GM12878 (cell line): ENCODE measurements around the gene TRDN. TPM values are rescaled to one million over a fixed set of nuclear protein-coding genes. Genes with fewer than 3 reads are reported as not detected.

ENCODE experiments used
- ATAC-seq: fragments of 200-7000 bp; cut with Tn5 transposase; 3 replicates; pipeline ENCODE4 v1.9.1; 2020; ENCODE audit warnings: mild to moderate bottlenecking, moderate library complexity
- BruUV-seq: library from RNA; stranded (reverse); fragments of 400-500 nt; replicated peaks from 2 replicates; lab custom pipeline; 2021; lab: Mats Ljungman, UMichigan
- CTCF ChIA-PET: fragments of 300-600 bp; sonication (Branson Sonifier 250); formaldehyde crosslinking; extraction: SDS; loops from one replicate; lab custom pipeline; 2021; ENCODE audit warnings: inconsistent platforms; lab: Yijun Ruan, JAX
- POLR2A ChIA-PET: fragments of 350-600 bp; formaldehyde crosslinking; extraction: SDS; loops from one replicate; lab custom pipeline; 2021; ENCODE audit warnings: inconsistent platforms; lab: Charles Lee
- RAD21 ChIA-PET: fragments of 300-600 bp; sonication (Branson Sonifier 250); formaldehyde crosslinking; loops from one replicate; lab custom pipeline; 2023; ENCODE audit warnings: antibody characterized with exemption; ENCODE audit not compliant: unreplicated experiment; lab: Charles Lee
- SMC1A ChIA-PET: fragments of 300-600 bp; sonication (Branson Sonifier 250); formaldehyde crosslinking; loops from one replicate; lab custom pipeline; 2023; ENCODE audit not compliant: unreplicated experiment, uncharacterized antibody; lab: Charles Lee
- DNase-seq: peaks from one replicate; pipeline ENCODE4 v3.0.0-alpha.2; 2011; ENCODE audit warnings: low read depth, low spot score
- FAIRE-seq: peaks from 3 replicates; lab custom pipeline; 2011; peaks lifted over from hg19 to GRCh38; lab: Jason Lieb, UNC
- H2AFZ ChIP-seq: 2 replicates; pipeline ENCODE4 v1.6.0; 2011; ENCODE audit warnings: low read depth, low read length, control low read depth; ENCODE audit not compliant: control insufficient read depth
- H3K27ac ChIP-seq: 2 replicates; pipeline ENCODE4 v1.5.1; 2011; ENCODE audit warnings: control low read depth; ENCODE audit not compliant: control insufficient read depth, insufficient read depth
- H3K27me3 ChIP-seq, 2 experiments: replicated peaks in 1 of 2; 2 replicates each; pipeline versions ENCODE4 v1.6.0 to v1.6.1; 2011; ENCODE audit warnings: low read length in 1 of 2; ENCODE audit not compliant: control insufficient read depth in 2 of 2, insufficient read depth in 2 of 2
- H3K36me3 ChIP-seq, 2 experiments: 2 replicates each; pipeline ENCODE4 v1.5.1; 2011; ENCODE audit warnings: low read length in 1 of 2; ENCODE audit not compliant: control insufficient read depth in 2 of 2, insufficient read depth in 2 of 2
- H3K4me1 ChIP-seq: 2 replicates; pipeline ENCODE4 v1.6.1; 2011; ENCODE audit warnings: mild to moderate bottlenecking, low read length, moderate library complexity, mixed read lengths; ENCODE audit not compliant: control insufficient read depth, insufficient read depth
- H3K4me2 ChIP-seq: 2 replicates; pipeline ENCODE4 v1.6.0; 2011; ENCODE audit warnings: control low read depth; ENCODE audit not compliant: control insufficient read depth, insufficient read depth
- H3K4me3 ChIP-seq: fragments of 200-600 bp; sonication (generic); 2 replicates; pipeline ENCODE4 v1.5.1; 2016
- H3K79me2 ChIP-seq: 2 replicates; pipeline ENCODE4 v1.6.0; 2011; ENCODE audit warnings: low read length; ENCODE audit not compliant: control insufficient read depth, insufficient read depth
- H3K9ac ChIP-seq: 2 replicates; pipeline ENCODE4 v1.8.0; 2011; ENCODE audit warnings: low read length, control low read depth, mixed read lengths; ENCODE audit not compliant: control insufficient read depth, insufficient read depth
- H3K9me3 ChIP-seq: replicated peaks from 3 replicates; pipeline ENCODE4 v1.5.1; 2011; ENCODE audit warnings: mild to moderate bottlenecking, low read length; ENCODE audit not compliant: control insufficient read depth, insufficient read depth
- H4K20me1 ChIP-seq: 2 replicates; pipeline ENCODE4 v1.6.0; 2011; ENCODE audit not compliant: control insufficient read depth, insufficient read depth
- ATF7 ChIP-seq: fragments of 450-650 bp; IDR thresholded peaks from 2 replicates; pipeline ENCODE4 v1.6.1; 2016; ENCODE audit warnings: low read depth, mild to moderate bottlenecking
- BHLHE40 ChIP-seq, 2 experiments: fragments of 450-650 bp in 1 of 2; IDR thresholded peaks; 2 replicates each; pipeline ENCODE4 v1.6.1; 2011 to 2017; ENCODE audit warnings: low read depth in 2 of 2, borderline replicate concordance in 1 of 2, improper control_type of control experiment in 1 of 2, low read length in 1 of 2, mild to moderate bottlenecking in 1 of 2
- BRCA1 ChIP-seq: IDR thresholded peaks from 2 replicates; pipeline ENCODE4 v1.6.1; 2011; ENCODE audit warnings: low read depth, low read length, improper control_type of control experiment
- MXI1 ChIP-seq: fragments of 150-350 bp; IDR thresholded peaks from 2 replicates; pipeline ENCODE4 v1.6.1; 2011; ENCODE audit warnings: low read depth, mild to moderate bottlenecking, inconsistent platforms, low read length, improper control_type of control experiment
- NFIC ChIP-seq: IDR thresholded peaks from 2 replicates; pipeline ENCODE4 v1.6.1; 2012; ENCODE audit warnings: low read depth, mild to moderate bottlenecking, inconsistent platforms, low read length, moderate library complexity
- RAD51 ChIP-seq: fragments of 450-650 bp; IDR thresholded peaks from 2 replicates; pipeline ENCODE4 v1.6.1; 2016; ENCODE audit warnings: moderate library complexity, mild to moderate bottlenecking, inconsistent platforms
- YBX1 ChIP-seq: fragments of 450-650 bp; IDR thresholded peaks from 2 replicates; pipeline ENCODE4 v1.6.1; 2016; ENCODE audit warnings: antibody characterized with exemption
- WGBS: methylation state at CpG from one replicate; pipeline ENCODE4 v1.1.6; 2016; ENCODE audit warnings: low lambda C conversion rate; ENCODE audit not compliant: insufficient replicate concordance, insufficient coverage; ENCODE audit errors: missing lambda C conversion rate; 5-methylcytosine and 5-hydroxymethylcytosine counted together
- in situ Hi-C: fragments of 300-500 bp; cut with MboI; formaldehyde crosslinking; loops from 9 replicates; pipeline ENCODE4 v1.14.3; 2018; ENCODE audit warnings: mixed read lengths
- intact Hi-C: fragments of 100-400 bp; cut with micrococcal nuclease; formaldehyde crosslinking; loops from one replicate; pipeline ENCODE4 v1.14.2; 2022; ENCODE audit not compliant: unreplicated experiment
- polyA plus RNA-seq, 11 experiments: library from polyadenylated mRNA; depleted of rRNA in 4 of 11; unstranded in 6 of 11; stranded (reverse) in 5 of 11; fragments of >200 nt; fragmentation: Nextera tagmentation in 4 of 11; fragmentation: Illumina TruSeq in 1 of 11; extraction: Ambion mirVana in 4 of 11; extraction: Trizol in 1 of 11; gene quantifications; 1 replicate in 1 of 11; 2 replicates in 10 of 11; pipeline versions ENCODE4 v1.2.1 to v1.2.3, GENCODE V29; 2011 to 2016; ENCODE audit warnings: inconsistent platforms in 2 of 11, missing spikeins in 2 of 11, low read depth in 1 of 11
- total RNA-seq, 4 experiments: library from RNA; depleted of rRNA in 3 of 4; stranded (reverse); fragments of >200 nt in 3 of 4; fragmentation: Illumina TruSeq in 1 of 4; extraction: Trizol in 1 of 4; gene quantifications; 2 replicates each; pipeline versions ENCODE4 v1.2.1 to v1.2.3, GENCODE V29; 2013 to 2021
- TF ChIP-seq, protein P1 (sequence below): fragments of 450-650 bp; formaldehyde crosslinking; IDR thresholded peaks from 2 replicates; pipeline ENCODE4 v1.4.0; 2022; ENCODE audit warnings: mild to moderate bottlenecking, moderate library complexity

Gene TRDN
- total and polyA plus RNA-seq, 10 of the 15 experiments (the other 5 are each of a cell fraction or from before 2014, with no cell fraction given): not detected

- in situ Hi-C loops (no loop called here), intact Hi-C loops (no loop called here)
- 0% methylated on average over 1 of the region's 1 CpG for WGBS
- no peak for DNase-seq
- Histone ChIP-seq H3K9ac (no peak overlapping the region), H2AFZ (no peak overlapping the region), H3K36me3 (no peaks in the 10 kb centered on the region), H4K20me1 (no peaks in the 10 kb centered on the region), H3K4me1 (no peaks in the 10 kb centered on the region), H3K4me3 (no peak overlapping the region), H3K79me2 (no peaks in the 10 kb centered on the region), H3K27me3 (no peaks in the 10 kb centered on the region; a peak in 1 of 4 replicates), H3K4me2 (no peak overlapping the region), H3K27ac (no peak overlapping the region), H3K9me3 (no peaks in the 10 kb centered on the region)
- POLR2A ChIA-PET: no interaction called here
- SMC1A ChIA-PET: interaction anchor here (0.7 to 1.1 kb wide), 4 partner anchors 9 to 45 kb away, joined by 3 to 4 read pairs (median 4); partner anchors contain the start of gene TRDN
- RAD21 ChIA-PET: interaction anchor here (0.9 kb wide), 1 partner anchor 33 kb away, joined by 3 read pairs; no protein-coding TSS in a partner anchor
- BruUV-seq: no TSS peak
- CTCF ChIA-PET: interaction anchor here (0.7 to 0.9 kb wide), 2 partner anchors 9 to 346 kb away, joined by 3 read pairs; no protein-coding TSS in a partner anchor
- no peak for TF ChIP-seq ATF7
- FAIRE-seq: no peak
- no peak for ATAC-seq
Measured at GRCh38 chr6:123681957-123682462, 45.3 kb upstream of the TRDN start.

DNA sequence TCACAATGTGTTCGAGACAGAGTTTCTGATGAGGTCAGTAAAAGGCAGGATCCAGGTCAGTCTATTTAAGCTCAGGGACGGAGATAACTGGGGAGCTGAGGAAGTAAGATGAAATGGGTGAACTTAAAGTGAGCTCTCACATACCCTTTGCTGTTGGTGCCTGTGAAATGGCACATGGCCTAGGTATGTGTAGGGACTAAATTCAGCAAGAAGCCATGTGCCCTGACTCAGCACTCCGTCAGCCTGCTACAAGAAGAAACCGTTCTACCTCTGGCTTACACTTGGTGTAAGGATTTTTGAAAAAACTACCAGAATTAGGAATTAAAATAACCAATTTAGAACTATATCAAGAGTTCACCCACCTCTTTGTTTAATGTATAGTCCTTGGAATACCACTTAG lies 41.1 kb upstream of the TRDN start:
- H3K4me1 ChIP-seq: no peaks in the 10 kb centered on the region
- no peaks in the 10 kb centered on the region; a peak in 1 of 4 replicates for H3K27me3 ChIP-seq
- no peak overlapping the region for H3K4me3 ChIP-seq
- ChIA-PET RAD21 (interaction anchor here (0.6 kb wide), 1 partner anchor 8 kb away, joined by 3 read pairs; no protein-coding TSS in a partner anchor), POLR2A (no interaction called here), SMC1A (interaction anchor here (1.0 kb wide), 1 partner anchor 43 kb away, joined by 5 read pairs; no protein-coding TSS in a partner anchor), CTCF (interaction anchor here (0.6 to 0.9 kb wide), 3 partner anchors 47 to 259 kb away, joined by 3 read pairs; no protein-coding TSS in a partner anchor)
- FAIRE-seq (no peak), DNase-seq (no peak), ATAC-seq (no peak)
- no peaks in the 10 kb centered on the region for H4K20me1 ChIP-seq
- H3K9ac ChIP-seq: no peak overlapping the region
- H3K4me2 ChIP-seq: no peak overlapping the region
- no TSS peak for BruUV-seq
- H3K79me2 ChIP-seq: no peaks in the 10 kb centered on the region
- no peak overlapping the region for H3K27ac ChIP-seq
- no peak overlapping the region for H2AFZ ChIP-seq
- H3K9me3 ChIP-seq: no peaks in the 10 kb centered on the region
- in situ Hi-C loops: no loop called here
- TF ChIP-seq RAD51 (no peak), BHLHE40 (IDR thresholded peaks at IDR 0.05; ENCODE audit: borderline replicate concordance in 1 of 2, low read depth in 2 of 2, low read length in 1 of 2) (no peak), MXI1 (no peak), NFIC (no peak), YBX1 (no peak), BRCA1 (no peak)
- TF ChIP-seq, protein P1, sequence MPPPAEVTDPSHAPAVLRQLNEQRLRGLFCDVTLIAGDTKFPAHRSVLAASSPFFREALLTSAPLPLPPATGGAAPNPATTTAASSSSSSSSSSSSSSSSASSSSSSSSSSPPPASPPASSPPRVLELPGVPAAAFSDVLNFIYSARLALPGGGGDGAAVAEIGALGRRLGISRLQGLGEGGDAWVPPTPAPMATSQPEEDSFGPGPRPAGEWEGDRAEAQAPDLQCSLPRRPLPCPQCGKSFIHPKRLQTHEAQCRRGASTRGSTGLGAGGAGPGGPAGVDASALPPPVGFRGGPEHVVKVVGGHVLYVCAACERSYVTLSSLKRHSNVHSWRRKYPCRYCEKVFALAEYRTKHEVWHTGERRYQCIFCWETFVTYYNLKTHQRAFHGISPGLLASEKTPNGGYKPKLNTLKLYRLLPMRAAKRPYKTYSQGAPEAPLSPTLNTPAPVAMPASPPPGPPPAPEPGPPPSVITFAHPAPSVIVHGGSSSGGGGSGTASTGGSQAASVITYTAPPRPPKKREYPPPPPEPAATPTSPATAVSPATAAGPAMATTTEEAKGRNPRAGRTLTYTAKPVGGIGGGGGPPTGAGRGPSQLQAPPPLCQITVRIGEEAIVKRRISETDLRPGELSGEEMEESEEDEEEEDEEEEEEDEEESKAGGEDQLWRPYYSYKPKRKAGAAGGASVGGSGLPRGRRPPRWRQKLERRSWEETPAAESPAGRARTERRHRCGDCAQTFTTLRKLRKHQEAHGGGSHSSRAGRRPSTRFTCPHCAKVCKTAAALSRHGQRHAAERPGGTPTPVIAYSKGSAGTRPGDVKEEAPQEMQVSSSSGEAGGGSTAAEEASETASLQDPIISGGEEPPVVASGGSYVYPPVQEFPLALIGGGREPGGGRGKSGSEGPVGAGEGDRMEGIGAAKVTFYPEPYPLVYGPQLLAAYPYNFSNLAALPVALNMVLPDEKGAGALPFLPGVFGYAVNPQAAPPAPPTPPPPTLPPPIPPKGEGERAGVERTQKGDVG: no peak
- H3K36me3 ChIP-seq: no peaks in the 10 kb centered on the region
- 0% methylated on average over 4 of the region's 4 CpGs for WGBS
- intact Hi-C loops: no loop called here
